H1 (cell line): ENCODE results near the gene RPTOR. TPM values are rescaled to one million over a fixed set of nuclear protein-coding genes. Genes with fewer than 3 reads are reported as not detected.

Experiments
- CTCF ChIA-PET: fragments of 300-600 bp; sonication (Branson Sonifier 250); formaldehyde crosslinking; loops from one replicate; lab custom pipeline; 2021; ENCODE audit not compliant: partially characterized antibody; lab: Charles Lee
- POLR2A ChIA-PET: fragments of 300-600 bp; sonication (Branson Sonifier 250); formaldehyde crosslinking; loops from one replicate; lab custom pipeline; 2021; ENCODE audit warnings: inconsistent platforms; ENCODE audit not compliant: partially characterized antibody; lab: Charles Lee
- DNase-seq, 2 experiments: peaks; one replicate each; pipeline versions ENCODE4 v3.0.0 to v3.0.0-alpha.2; 2010 to 2022; ENCODE audit warnings: low spot score in 2 of 2, low read depth in 1 of 2, mixed read lengths in 1 of 2
- FAIRE-seq: peaks from 2 replicates; lab custom pipeline; 2011; peaks lifted over from hg19 to GRCh38; lab: Jason Lieb, UNC
- H2AFZ ChIP-seq: 2 replicates; pipeline ENCODE4 v1.8.1; 2012; ENCODE audit warnings: low read length, inconsistent platforms
- H2AK5ac ChIP-seq: 2 replicates; pipeline ENCODE4 v1.6.1; 2013; ENCODE audit warnings: low read depth, low read length
- H2BK120ac ChIP-seq: replicated peaks from 2 replicates; pipeline ENCODE3; 2013; ENCODE audit warnings: low read depth, low read length, inconsistent platforms
- H2BK12ac ChIP-seq: 2 replicates; pipeline ENCODE4 v1.6.1; 2013; ENCODE audit warnings: low read depth, low read length
- H2BK15ac ChIP-seq: 2 replicates; pipeline ENCODE4 v1.6.1; 2013; ENCODE audit warnings: low read length
- H2BK20ac ChIP-seq: 2 replicates; pipeline ENCODE4 v1.6.1; 2013; ENCODE audit warnings: low read length
- H2BK5ac ChIP-seq: 2 replicates; pipeline ENCODE4 v1.6.1; 2013; ENCODE audit warnings: low read depth, low read length
- H3K14ac ChIP-seq: 2 replicates; pipeline ENCODE4 v1.6.1; 2013; ENCODE audit warnings: inconsistent platforms; ENCODE audit not compliant: insufficient read length
- H3K18ac ChIP-seq: 2 replicates; pipeline ENCODE4 v1.6.1; 2013; ENCODE audit warnings: low read length; ENCODE audit errors: extremely low read depth
- H3K23ac ChIP-seq: 2 replicates; pipeline ENCODE4 v1.6.1; 2013; ENCODE audit warnings: inconsistent platforms; ENCODE audit not compliant: insufficient read length
- H3K23me2 ChIP-seq: 2 replicates; pipeline ENCODE4 v1.6.1; 2013; ENCODE audit warnings: low read depth, low read length
- H3K27ac ChIP-seq: 2 replicates; pipeline ENCODE4 v1.6.1; 2011; ENCODE audit warnings: low read depth, low read length, inconsistent platforms
- H3K27me3 ChIP-seq, 4 experiments: replicated peaks in 1 of 4; 1 replicate in 1 of 4; 2 replicates in 3 of 4; pipeline versions ENCODE4 v1.6.1 to v1.8.1; 2011 to 2013; ENCODE audit warnings: low read length in 3 of 4, mild to moderate bottlenecking in 3 of 4, inconsistent platforms in 2 of 4, mixed read lengths in 2 of 4, moderate library complexity in 1 of 4; ENCODE audit not compliant: control insufficient read depth in 3 of 4, insufficient read depth in 3 of 4; ENCODE audit errors: extremely low read depth in 1 of 4
- H3K36me3 ChIP-seq, 4 experiments: 2 replicates each; pipeline versions ENCODE4 v1.6.1 to v1.8.1; 2011 to 2013; ENCODE audit warnings: mild to moderate bottlenecking in 4 of 4, low read length in 3 of 4, moderate library complexity in 2 of 4, control low read depth in 1 of 4, inconsistent platforms in 1 of 4; ENCODE audit not compliant: insufficient read depth in 4 of 4, control insufficient read depth in 2 of 4
- H3K4ac ChIP-seq: replicated peaks from 2 replicates; pipeline ENCODE3; 2013; ENCODE audit warnings: low read length, low read depth, mixed read lengths, inconsistent platforms; ENCODE audit not compliant: insufficient read length
- H3K4me1 ChIP-seq, 4 experiments: replicated peaks in 1 of 4; 1 replicate in 1 of 4; 2 replicates in 3 of 4; pipeline versions ENCODE4 v1.6.1 to v1.8.1; 2011 to 2013; ENCODE audit warnings: low read length in 3 of 4, inconsistent platforms in 2 of 4, mixed read lengths in 1 of 4; ENCODE audit not compliant: insufficient read depth in 4 of 4, control insufficient read depth in 3 of 4
- H3K4me2 ChIP-seq, 2 experiments: 2 replicates each; pipeline versions ENCODE4 v1.6.1 to v1.8.1; 2011 to 2013; ENCODE audit warnings: low read depth in 2 of 2, low read length in 2 of 2, control low read depth in 1 of 2, inconsistent platforms in 1 of 2, mild to moderate bottlenecking in 1 of 2; ENCODE audit not compliant: insufficient read depth in 1 of 2
- H3K4me3 ChIP-seq, 4 experiments: fragments of 200-600, 300-600 bp in 1 of 4; sonication (generic), shearing (Covaris generic), sonication (Bioruptor Twin) in 1 of 4; 2 replicates each; pipeline versions ENCODE4 v1.5.1 to v1.8.1; 2011 to 2016; ENCODE audit warnings: low read length in 4 of 4, low read depth in 3 of 4, control low read depth in 2 of 4, inconsistent platforms in 2 of 4, mild to moderate bottlenecking in 2 of 4, mixed read lengths in 1 of 4, moderate library complexity in 1 of 4; ENCODE audit not compliant: insufficient read depth in 2 of 4; ENCODE audit errors: extremely low read depth in 1 of 4
- H3K56ac ChIP-seq: replicated peaks from 2 replicates; pipeline ENCODE3; 2013; ENCODE audit warnings: low read depth, mild to moderate bottlenecking, mixed read lengths, low read length, inconsistent platforms; ENCODE audit not compliant: insufficient read length
- H3K79me1 ChIP-seq: 2 replicates; pipeline ENCODE4 v1.6.1; 2013; ENCODE audit warnings: low read depth, low read length, control low read depth
- H3K79me2 ChIP-seq, 2 experiments: 2 replicates each; pipeline versions ENCODE4 v1.6.1 to v1.8.1; 2012 to 2013; ENCODE audit warnings: low read length in 2 of 2, mild to moderate bottlenecking in 2 of 2, inconsistent platforms in 1 of 2; ENCODE audit not compliant: insufficient read depth in 2 of 2, control insufficient read depth in 1 of 2
- H3K9ac ChIP-seq, 4 experiments: replicated peaks in 1 of 4; 1 replicate in 1 of 4; 2 replicates in 3 of 4; pipeline versions ENCODE4 v1.6.1 to v1.8.1; 2011 to 2013; ENCODE audit warnings: low read depth in 3 of 4, low read length in 3 of 4, control low read depth in 2 of 4, mild to moderate bottlenecking in 2 of 4, moderate library complexity in 2 of 4, inconsistent platforms in 1 of 4; ENCODE audit errors: extremely low read depth in 1 of 4
- H3K9me3 ChIP-seq, 2 experiments: 2 replicates each; pipeline versions ENCODE4 v1.6.1 to v1.8.1; 2012 to 2013; ENCODE audit warnings: mild to moderate bottlenecking in 2 of 2, moderate library complexity in 2 of 2, control low read depth in 1 of 2, inconsistent platforms in 1 of 2, low read depth in 1 of 2, low read length in 1 of 2, mixed read lengths in 1 of 2; ENCODE audit not compliant: insufficient read depth in 2 of 2
- H4K20me1 ChIP-seq, 2 experiments: replicated peaks in 1 of 2; 2 replicates each; pipeline versions ENCODE3 to v1.8.1; 2011 to 2013; ENCODE audit warnings: inconsistent platforms in 2 of 2, low read length in 2 of 2, mild to moderate bottlenecking in 1 of 2; ENCODE audit not compliant: insufficient read depth in 2 of 2, control insufficient read depth in 1 of 2
- H4K5ac ChIP-seq: 2 replicates; pipeline ENCODE4 v1.6.1; 2013; ENCODE audit warnings: low read length, low read depth, mixed read lengths, inconsistent platforms; ENCODE audit not compliant: insufficient read length
- H4K8ac ChIP-seq: 2 replicates; pipeline ENCODE4 v1.8.0; 2013; ENCODE audit warnings: mild to moderate bottlenecking, moderate library complexity, low read length, inconsistent platforms; ENCODE audit not compliant: insufficient read depth; ENCODE audit errors: extremely low read depth
- H4K91ac ChIP-seq: replicated peaks from 2 replicates; pipeline ENCODE3; 2013; ENCODE audit warnings: low read length, mixed read lengths, inconsistent platforms; ENCODE audit not compliant: insufficient read length
- BACH1 ChIP-seq: IDR thresholded peaks from 2 replicates; pipeline ENCODE4 v1.6.1; 2012; ENCODE audit warnings: low read length, improper control_type of control experiment
- CTBP2 ChIP-seq: IDR thresholded peaks from 2 replicates; pipeline ENCODE4 v1.7.0; 2011; ENCODE audit warnings: borderline replicate concordance, mild to moderate bottlenecking, moderate library complexity, mixed read lengths, low read length; ENCODE audit not compliant: insufficient read depth, insufficient read length
- E2F6 ChIP-seq: IDR thresholded peaks from 2 replicates; pipeline ENCODE4 v1.6.1; 2012; ENCODE audit warnings: inconsistent platforms
- EP300 ChIP-seq, 2 experiments: IDR thresholded peaks; 1 replicate in 1 of 2; 2 replicates in 1 of 2; pipeline ENCODE4 v1.6.1; 2011 to 2012; ENCODE audit warnings: low read depth in 2 of 2, low read length in 2 of 2, mild to moderate bottlenecking in 2 of 2, borderline replicate concordance in 1 of 2, inconsistent platforms in 1 of 2, moderate library complexity in 1 of 2
- KDM5A ChIP-seq: fragments of 200-600 bp; IDR thresholded peaks from 2 replicates; pipeline ENCODE4 v1.7.1; 2012; ENCODE audit warnings: mild to moderate bottlenecking, low read length, inconsistent platforms, mixed read lengths
- RAD21 ChIP-seq, 2 experiments: IDR thresholded peaks in 1 of 2; conservative IDR thresholded peaks in 1 of 2; 2 replicates each; pipeline ENCODE4 v1.6.1; 2011; ENCODE audit warnings: low read depth in 2 of 2, low read length in 2 of 2, improper control_type of control experiment in 1 of 2, inconsistent platforms in 1 of 2, mild to moderate bottlenecking in 1 of 2, moderate library complexity in 1 of 2
- RNF2 ChIP-seq: fragments of 200-900, 300-1000 bp; sonication (generic); IDR thresholded peaks from 2 replicates; pipeline ENCODE4 v1.7.1; 2016; ENCODE audit warnings: borderline replicate concordance, low read depth, mild to moderate bottlenecking, antibody characterized with exemption, low read length; ENCODE audit not compliant: poor library complexity, severe bottlenecking; ENCODE audit errors: missing control alignments
- SP1 ChIP-seq: IDR thresholded peaks from 2 replicates; pipeline ENCODE4 v1.6.1; 2011; ENCODE audit warnings: low read depth, low read length
- SP4 ChIP-seq: IDR thresholded peaks from 2 replicates; pipeline ENCODE4 v1.6.1; 2012; ENCODE audit warnings: low read length, inconsistent platforms
- WGBS, 2 experiments: shearing (Covaris generic) in 1 of 2; methylation state at CpG; one replicate each; pipeline versions ENCODE4 v1.1.6 to v1.1.7; 2013 to 2015; ENCODE audit warnings: low lambda C conversion rate in 2 of 2, mixed read lengths in 2 of 2, inconsistent platforms in 1 of 2, low coverage in 1 of 2, missing lambda C conversion rate in 1 of 2; ENCODE audit not compliant: insufficient replicate concordance in 2 of 2, insufficient coverage in 1 of 2, insufficient read length in 1 of 2; ENCODE audit errors: extremely low coverage in 1 of 2, missing lambda C conversion rate in 1 of 2; 5-methylcytosine and 5-hydroxymethylcytosine counted together
- polyA plus RNA-seq, 7 experiments: library from polyadenylated mRNA; depleted of rRNA in 3 of 7; stranded (reverse) in 5 of 7; unstranded in 2 of 7; fragments of >200 nt in 5 of 7; fragments of 200-250 nt in 2 of 7; gene quantifications; 1 replicate in 5 of 7; 2 replicates in 1 of 7; 4 replicates in 1 of 7; pipeline versions ENCODE4 v1.2.1 to v1.2.3, GENCODE V29; 2011 to 2013; ENCODE audit warnings: missing spikeins in 2 of 7, mixed read lengths in 2 of 7
- total RNA-seq: library from RNA; stranded (reverse); fragmentation: NEBNext Ultra II Directional; extraction: Animal tissue kit (Norgen Biotek cat#: 25700); gene quantifications from 2 replicates; pipeline ENCODE4 v1.2.1, GENCODE V29; 2021

The RPTOR gene
- total and polyA plus RNA-seq, 2 of the 8 experiments (the other 6 are each of a cell fraction or from before 2014, with no cell fraction given), result 6.9 to 28.7 TPM

DNA sequence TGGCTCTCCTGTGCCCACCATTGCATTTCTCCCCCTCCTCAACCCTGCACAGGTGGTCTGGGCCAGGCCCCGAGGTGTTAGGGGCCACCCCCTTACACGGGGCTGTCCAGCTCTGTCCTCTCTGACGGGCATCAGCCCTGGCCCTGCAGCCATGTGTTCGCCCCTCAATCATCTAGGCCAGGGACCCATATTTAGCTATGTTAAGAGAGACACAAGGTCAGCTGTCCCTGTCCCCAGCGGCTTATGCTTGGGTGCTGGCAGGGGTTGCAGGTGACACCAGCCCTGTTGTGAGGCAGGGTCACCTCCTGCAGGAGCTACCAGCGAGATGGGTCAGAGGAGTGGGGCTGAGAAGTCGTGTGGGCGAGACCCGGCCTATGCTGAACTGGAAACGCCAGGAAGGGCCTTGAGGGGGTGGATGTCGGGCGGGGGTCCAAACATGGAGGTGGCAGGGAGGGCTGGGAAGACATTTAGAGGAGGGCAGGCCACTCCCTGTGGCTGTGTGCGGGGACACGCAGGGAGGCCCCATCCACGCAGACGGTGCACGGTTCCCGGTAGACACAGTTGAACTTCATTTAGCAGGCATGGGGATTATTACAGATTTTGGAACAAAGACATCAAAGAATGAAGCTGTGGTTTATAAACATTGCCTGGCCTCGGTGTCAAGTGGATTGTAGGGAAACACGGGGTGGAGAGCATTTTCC lies 313.8 kb downstream of the RPTOR start:
- Histone ChIP-seq H3K27me3 (no peaks in the 10 kb centered on the region), H2BK12ac (no peak overlapping the region; the same call in 1 of the 2 replicates), H3K9ac (no peak overlapping the region; a peak in 1 of 7 replicates), H3K4me2 (no peak overlapping the region), H4K5ac (peak overlapping the region; percentile 5), H2BK120ac (no peak overlapping the region), H3K36me3 (no peaks in the 10 kb centered on the region; a peak in 1 of 8 replicates), H4K8ac (no peak overlapping the region), H3K18ac (peak overlapping the region; percentile 34; the same call in 1 of the 2 replicates), H3K4me3 (no peak overlapping the region), H2BK15ac (0 out of 2 replicates have a peak overlapping the region, but pooled peaks have one; percentile 29), H2AK5ac (no peak overlapping the region), H4K91ac (peak overlapping the region; percentile 12), H3K23me2 (no peaks in the 10 kb centered on the region), H3K27ac (no peak overlapping the region), H3K23ac (no peak overlapping the region), H2BK20ac (no peak overlapping the region), H2BK5ac (peak overlapping the region; percentile 86), H2AFZ (no peak overlapping the region), H3K4me1 (peaks cover 4 to 24% (median 13%) of the 10 kb centered on the region in 4 experiments), H3K4ac (no peak overlapping the region), H3K79me1 (no peaks in the 10 kb centered on the region; the same call in none of the 2 replicates), H4K20me1 (peaks cover 0 to 2% of the 10 kb centered on the region in 2 experiments), H3K14ac (no peak overlapping the region), H3K9me3 (no peaks in the 10 kb centered on the region), H3K79me2 (no peaks in the 10 kb centered on the region), H3K56ac (no peak overlapping the region)
- DNase-seq (no peak), FAIRE-seq (no peak)
- ChIA-PET CTCF (interaction anchor here (0.6 to 3.2 kb wide), 13 partner anchors 15 to 377 kb away, joined by 3 to 18 read pairs (median 3); no protein-coding TSS in a partner anchor), POLR2A (interaction anchor here (1.4 kb wide), 1 partner anchor 8 kb away, joined by 3 read pairs; no protein-coding TSS in a partner anchor)
- WGBS, 2 experiments, result 89% methylated on average over 19 of the region's 20 CpGs; no CpG with 5 or more reads in 1 of the 2 experiments
- TF ChIP-seq KDM5A, result no peak
- TF ChIP-seq EP300 (IDR thresholded peaks at IDR 0.05; ENCODE audit: borderline replicate concordance in 1 of 2, low read depth in 2 of 2, low read length in 2 of 2), result no peak
- TF ChIP-seq RNF2, result no peak
- no peak for TF ChIP-seq CTBP2
- TF ChIP-seq E2F6, result no peak
- TF ChIP-seq SP4, result no peak
- TF ChIP-seq BACH1, result no peak
- no peak for TF ChIP-seq SP1
- no peak for TF ChIP-seq RAD21 (IDR thresholded peaks at IDR 0.05 in 1 of 2, conservative IDR thresholded peaks at IDR 0.05 in 1 of 2; ENCODE audit: low read depth in 2 of 2, low read length in 2 of 2)
